Stimulated activated CD4-positive, alpha-beta T cell treated with anti-CD3 and anti-CD28 coated beads, TNF-alpha, amount 100 ng/mL, for 1 hour (primary cell): ENCODE data around the gene CCDC85B.

Experiments
- DNase-seq, 3 donors: peaks; one replicate each; pipeline ENCODE4 v3.0.0-alpha.2; 2020; ENCODE audit warnings: low read depth in 3 of 3, low spot score in 1 of 3

Gene CCDC85B

DNA sequence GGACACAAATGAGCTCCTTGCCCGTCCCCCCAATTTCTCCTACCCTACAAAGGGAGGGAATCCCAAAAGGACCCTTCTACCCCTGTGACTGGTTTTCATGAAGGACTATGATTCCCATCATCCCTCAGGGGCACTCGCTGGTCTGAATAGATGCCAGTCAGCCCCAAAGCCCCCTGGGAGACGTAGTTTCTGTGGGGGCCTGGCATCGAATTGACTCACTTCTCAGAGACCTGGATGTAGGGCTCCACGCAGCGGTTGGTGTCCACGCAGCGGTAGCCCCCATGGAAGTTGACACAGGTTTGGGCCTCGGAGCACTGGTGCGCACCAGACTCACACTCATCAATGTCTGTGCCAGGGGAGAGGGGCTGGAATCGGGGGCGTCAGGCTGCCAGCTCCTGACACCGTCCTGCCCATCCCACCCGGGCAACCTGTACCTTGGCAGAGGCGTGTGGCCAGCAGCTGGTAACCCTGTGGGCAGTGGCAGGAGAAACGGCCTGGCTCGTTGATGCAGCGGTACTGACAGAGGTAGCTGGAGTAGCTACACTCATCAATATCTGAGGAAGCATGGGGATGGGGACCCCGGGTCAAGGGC is 22.3 kb upstream of the CCDC85B start:
- DNase-seq = no peak

DNA sequence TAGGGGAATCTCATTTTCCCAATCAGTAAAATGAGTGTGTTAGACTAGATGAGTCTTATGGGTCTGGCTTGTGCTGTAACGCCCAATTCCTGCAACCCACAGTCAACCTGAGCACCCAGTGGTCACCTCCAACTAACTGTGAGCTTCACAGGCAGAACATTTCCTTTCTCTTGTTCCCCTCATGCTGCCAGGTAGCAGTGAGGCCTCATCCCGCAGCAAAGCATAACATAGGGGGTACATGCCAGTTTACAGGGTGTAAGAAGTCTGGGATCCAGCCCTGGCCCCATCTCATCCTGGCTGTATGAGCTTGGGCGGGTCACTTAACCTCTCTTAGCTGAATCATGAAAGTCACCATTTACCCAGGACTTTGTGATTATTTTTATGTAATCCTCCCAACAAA is 21.6 kb upstream of the CCDC85B start:
- no peak for DNase-seq

DNA sequence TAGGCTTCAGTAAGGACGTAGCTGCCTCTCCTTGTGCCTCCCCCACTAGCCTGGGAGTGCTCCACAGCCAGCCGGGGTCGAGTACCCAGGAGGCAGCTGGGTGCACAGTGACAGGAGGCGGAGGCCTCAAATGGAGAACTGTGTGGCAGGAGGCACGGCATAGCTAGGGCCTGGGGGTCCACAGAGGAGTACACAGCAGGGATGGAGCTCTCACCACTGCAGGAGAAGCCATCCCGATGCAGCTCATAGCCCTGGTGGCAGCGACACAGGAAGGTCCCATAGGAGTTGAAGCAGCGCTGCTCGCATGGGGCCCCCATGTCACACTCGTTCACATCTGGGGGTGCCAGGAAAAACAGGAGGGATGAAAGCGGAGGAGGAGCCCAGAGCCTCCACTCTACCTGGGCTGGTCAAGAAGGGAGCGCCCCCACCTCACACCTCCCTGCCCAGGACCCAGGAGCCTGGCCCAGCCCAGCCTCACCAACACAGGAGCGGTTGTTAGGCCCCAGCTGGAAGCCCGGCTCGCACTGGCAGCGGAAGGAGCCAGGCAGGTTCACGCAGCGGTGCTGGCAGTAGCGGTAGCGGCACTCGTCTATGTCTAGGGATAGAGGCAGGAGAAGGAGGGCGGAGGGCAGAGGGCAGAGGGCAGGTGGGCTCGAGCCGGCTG is 20.7 kb upstream of the CCDC85B start:
- DNase-seq = no peak

DNA sequence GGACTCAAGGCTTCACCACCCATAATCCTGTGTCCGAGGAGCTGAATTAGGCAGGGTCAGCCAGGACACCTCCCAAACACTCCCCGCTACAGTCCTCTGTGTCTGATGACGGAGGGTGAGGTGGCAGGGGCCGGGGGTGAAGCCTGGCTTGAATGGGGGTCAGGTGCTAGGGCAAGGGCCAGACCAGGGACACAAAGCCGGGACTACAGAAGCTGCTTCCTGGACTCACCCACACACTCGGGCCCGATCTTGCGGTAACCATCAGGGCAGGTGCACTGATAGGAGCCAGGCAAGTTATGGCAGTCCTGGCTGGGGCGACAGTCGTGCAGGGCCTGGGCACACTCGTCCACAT is 20.2 kb upstream of the CCDC85B start:
- DNase-seq = no peak

DNA sequence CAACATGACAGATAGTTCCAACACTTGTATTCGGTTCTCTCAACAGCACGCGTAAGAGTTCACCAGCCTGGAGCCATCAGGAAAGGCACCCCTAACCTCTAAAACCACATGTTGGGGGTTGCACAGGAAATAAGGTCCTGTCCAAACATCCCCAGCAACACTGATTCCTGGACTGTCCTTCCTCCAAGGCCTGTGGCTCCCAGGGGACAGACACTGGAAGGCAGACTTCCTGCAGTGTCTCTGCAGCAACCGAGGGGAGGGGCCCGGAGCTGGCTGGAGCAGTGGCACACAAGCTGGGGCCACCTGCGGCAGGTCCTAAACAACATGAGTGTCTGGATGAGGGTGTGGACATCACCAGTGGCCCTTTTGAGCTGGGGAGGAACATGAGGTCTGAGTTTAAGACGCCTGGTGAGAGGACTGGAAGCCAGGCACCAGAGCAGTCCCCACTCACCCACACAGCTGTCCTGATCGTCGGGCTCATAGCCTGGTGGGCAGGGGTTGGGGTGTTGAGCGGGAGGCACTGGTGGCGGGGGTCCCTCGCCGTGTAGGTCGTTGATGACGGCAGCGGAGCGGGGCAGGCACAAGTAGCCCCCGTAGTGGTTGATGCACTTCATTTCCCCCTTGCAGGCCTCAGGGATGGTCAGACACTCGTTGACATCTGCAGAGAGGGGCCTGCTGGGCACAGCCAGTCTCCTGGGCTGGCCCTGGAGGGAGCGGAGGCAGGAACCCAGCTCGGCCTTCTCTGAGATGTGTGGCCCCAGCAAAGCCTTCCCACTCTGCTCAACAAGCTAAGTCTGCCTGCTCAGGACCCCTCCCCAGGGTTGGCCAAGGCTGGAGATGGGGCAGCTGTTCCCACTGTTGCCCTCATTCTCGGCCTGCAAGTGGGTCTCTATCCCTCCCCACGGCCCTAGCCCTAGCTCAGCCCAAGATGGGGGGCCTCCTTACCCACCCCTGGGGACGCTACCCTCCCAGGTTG is 19.5 kb upstream of the CCDC85B start:
- no peak for DNase-seq

DNA sequence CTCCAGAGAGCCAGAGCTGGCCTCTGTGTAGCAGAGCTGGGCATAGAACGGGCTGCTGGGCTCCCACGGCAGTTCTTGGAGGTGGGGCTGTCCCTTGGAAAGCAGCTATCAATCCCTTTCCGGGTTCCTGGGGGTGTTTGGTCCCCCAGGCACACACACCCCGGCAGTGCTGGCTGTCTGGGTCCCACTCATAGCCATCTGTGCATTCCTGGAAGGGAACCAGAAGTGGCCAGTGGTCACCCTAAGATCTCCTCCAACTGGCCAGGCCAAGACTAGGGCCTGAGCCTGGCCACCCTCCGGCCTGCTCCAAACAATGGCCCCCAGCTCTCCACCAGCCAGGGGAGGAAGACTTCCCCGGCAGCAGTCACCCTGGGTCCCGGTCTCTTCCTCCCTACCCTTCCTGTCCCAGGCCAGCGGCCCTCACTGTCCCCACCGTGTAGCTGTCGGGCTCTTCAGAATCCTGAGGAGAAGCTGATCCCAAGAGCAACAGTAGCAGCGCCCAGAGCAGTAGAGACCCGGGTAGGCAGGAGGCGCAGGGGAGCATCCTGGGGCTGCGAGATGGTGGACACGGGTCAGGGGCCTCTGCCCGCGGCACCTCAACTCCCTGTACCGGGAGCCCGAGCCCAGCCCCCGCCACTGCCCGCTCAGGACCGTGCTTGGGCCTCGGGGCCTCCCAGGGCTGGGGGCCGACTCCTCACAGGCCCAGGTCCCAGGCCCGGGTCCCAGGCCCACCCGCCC is 18.5 kb upstream of the CCDC85B start:
- no peak for DNase-seq

DNA sequence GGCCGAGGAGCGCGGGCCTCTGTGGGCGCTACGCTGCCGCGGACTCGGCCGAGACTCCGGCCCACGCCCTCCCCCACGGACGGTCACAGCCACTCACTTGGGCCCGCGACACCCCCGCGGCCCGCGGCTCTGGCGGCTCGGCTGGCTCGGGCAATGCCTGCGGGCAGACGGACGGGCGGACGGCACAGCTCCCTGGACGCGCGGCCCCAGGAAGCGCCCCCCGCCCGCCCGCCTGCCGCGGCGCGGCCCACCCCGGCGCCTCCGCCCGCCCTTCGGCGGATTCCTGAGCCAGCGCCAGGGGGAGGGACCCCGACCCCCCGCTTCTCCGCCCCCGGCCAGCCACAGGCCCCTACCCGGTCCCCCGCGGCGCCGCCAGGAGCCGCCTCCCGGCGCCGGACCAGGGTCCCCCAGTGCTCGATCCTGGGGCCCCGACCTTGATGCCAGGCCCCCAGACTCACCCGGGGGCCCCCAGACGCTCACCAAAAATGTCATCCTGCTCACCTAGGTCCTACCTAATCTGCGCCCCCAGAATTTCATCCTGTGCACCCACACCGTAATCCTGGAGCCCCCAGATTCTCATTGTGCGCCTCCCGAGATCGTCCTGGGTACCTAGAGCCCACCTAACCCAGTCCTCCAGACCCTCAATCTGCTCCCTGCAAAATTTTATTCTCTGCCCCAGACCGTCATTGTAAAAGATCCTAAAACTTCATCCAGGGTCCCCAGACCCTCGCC is 17.7 kb upstream of the CCDC85B start, which contains the start of gene EFEMP2:
TSS of gene EFEMP2 (minus strand) at position 215 of the 732 bp plus-strand sequence. CDS start 446 bp downstream, outside the sequence.
- no peak for DNase-seq

DNA sequence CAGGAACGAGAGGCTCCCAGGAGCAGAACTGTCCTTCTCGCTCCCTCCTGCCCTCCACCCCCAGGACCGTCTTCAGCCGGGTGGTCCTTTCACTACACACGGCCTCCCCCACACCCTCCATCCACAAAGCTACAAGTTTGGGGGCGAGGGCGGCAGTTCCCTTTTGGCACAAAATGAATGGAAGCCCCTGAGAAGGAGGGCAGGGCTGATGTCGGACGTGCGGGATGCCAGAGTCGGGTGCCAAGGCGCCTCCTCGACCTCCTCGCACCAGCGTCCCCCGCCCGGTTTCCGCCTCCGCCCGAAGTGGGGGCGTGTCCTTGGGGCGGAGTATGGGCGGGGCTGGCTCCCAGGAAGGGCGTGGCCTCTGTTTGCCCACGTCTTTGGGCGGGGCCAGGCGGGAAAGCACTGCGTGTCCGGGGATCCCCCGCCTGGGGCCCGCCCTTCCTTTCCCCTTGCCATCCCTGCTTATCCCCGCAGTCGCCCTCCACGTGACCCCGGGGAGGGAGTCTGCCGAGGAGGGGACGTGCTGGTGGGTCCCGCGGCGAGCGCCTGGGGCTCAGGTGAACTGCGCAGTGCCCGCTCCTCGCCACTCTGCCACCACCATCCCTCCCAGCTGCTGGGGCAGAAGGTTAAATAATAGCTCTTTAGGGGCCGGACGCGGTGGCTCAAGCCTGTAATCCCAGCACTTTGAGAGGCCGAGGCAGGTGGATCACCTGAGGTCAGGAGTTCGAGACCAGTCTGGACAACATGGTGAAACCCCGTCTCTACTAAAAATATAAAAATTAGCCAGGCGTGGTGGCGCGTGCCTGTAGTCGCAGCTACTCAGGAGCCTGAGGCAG is 16.9 kb upstream of the CCDC85B start:
- peak; percentile 93 to 98 (median 96) for DNase-seq

DNA sequence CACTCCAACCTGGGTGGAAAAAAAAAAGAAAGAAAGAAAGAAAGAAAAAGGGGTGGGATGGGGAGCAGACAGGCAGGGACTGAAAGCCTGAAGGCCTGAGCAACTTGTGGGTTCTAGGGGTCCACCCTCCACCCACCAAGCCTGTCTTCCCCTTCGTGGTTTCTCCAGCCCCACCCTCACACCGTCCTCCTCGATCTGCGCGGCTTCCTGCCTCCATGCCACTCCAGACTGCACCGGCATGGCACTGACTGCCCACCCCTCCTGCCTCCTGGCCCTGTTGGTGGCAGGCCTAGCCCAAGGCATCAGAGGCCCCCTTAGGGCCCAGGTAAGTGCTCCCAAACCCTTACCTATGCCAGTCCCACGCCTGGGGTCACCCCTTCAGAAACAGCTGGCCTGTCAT is 10.9 kb upstream of the CCDC85B start, which contains the start of gene CTSW:
TSS of gene CTSW (plus strand) at position 221 of the 400 bp plus-strand sequence. CDS start at position 239, 18 bp downstream.
- no peak for DNase-seq

DNA sequence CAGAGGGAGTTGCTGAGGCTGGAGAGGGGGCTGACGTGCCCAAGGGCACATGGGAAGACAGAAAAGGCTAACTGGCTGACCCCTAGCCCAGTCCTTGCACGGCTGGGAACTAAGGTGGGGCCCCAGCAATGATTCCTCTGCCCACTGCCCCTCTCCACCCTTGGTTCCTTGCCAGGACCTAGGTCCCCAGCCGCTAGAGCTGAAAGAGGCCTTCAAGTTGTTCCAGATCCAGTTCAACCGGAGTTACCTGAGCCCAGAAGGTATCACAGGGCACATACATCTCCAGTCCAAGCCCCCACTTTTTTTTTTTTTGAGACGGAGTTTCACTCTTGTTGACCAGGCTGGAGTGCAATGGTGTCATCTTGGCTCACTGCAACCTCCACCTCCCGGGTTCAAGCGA is 10.4 kb upstream of the CCDC85B start:
- no peak for DNase-seq

DNA sequence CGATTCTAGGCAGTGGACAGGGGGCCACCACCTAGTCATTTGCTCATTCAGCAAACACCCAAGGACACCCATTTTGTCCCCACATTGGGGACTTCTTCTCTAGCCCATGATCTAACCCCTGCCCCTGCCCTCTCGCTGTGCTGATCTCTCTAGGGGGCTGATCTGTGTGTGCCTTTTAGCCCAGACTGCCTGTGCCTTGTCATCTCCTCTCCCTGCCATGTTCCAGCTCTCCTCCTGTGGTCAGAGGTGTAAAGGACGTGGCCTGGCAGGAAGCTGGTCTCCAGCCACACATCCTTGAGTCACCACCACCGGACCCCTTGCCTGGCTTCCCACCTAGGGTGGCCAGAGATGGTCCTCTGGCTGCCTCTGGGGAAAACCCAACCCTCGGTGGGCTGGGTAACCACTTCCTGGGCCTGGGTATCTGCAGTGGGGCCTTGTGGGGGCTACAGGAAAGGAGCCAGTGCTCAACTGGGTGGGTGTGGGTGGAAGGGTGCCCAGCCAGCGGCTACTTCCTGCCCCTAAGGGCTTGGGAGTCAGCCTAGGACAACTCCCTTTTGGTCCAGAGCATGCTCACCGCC is 9.5 kb upstream of the CCDC85B start:
- no peak for DNase-seq

DNA sequence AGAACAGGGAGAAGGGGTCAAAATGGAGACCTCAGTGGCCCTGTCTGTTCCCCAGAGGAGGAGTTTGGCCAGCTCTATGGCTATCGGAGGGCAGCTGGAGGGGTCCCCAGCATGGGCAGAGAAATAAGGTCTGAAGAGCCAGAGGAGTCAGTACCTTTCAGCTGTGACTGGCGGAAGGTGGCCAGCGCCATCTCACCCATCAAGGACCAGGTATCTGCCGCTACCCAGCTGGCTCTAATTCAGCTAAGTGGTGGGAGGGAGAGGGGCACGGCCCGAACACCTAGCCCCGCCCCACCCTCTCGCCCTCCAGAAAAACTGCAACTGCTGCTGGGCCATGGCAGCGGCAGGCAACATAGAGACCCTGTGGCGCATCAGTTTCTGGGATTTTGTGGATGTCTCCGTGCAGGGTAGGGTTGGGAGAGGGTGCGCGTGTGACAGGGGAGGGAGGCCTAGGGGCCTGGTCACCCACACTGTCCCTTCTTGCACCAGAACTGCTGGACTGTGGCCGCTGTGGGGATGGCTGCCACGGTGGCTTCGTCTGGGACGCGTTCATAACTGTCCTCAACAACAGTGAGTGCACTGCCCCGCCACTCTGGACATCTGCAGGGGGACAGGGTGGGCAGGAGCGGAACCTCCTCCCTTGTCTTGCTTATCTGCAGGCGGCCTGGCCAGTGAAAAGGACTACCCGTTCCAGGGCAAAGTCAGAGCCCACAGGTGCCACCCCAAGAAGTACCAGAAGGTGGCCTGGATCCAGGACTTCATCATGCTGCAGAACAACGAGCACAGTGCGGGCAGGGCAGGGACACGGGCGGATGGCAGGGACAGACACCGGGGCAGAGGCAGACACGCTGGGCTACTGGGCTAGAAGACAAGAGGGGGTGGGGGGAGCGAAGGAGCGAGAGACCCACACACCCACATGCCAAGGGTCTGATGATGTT is 8.1 kb upstream of the CCDC85B start:
- no peak for DNase-seq

DNA sequence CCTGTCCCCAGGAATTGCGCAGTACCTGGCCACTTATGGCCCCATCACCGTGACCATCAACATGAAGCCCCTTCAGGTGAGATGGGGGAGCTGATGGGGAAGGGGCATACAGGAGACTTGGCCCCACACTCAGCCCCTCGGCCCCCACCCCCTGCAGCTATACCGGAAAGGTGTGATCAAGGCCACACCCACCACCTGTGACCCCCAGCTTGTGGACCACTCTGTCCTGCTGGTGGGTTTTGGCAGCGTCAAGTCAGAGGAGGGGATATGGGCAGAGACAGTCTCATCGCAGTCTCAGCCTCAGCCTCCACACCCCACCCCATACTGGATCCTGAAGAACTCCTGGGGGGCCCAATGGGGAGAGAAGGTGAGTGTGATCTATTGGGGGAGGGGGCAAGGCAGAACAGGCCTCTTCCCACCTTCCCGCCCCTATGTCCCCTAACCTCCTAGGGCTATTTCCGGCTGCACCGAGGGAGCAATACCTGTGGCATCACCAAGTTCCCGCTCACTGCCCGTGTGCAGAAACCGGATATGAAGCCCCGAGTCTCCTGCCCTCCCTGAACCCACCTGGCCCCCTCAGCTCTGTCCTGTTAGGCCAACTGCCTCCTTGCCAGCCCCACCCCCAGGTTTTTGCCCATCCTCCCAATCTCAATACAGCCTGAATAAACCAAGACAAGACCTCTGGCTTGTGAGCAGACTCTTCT is 7.3 kb upstream of the CCDC85B start:
- no peak for DNase-seq

DNA sequence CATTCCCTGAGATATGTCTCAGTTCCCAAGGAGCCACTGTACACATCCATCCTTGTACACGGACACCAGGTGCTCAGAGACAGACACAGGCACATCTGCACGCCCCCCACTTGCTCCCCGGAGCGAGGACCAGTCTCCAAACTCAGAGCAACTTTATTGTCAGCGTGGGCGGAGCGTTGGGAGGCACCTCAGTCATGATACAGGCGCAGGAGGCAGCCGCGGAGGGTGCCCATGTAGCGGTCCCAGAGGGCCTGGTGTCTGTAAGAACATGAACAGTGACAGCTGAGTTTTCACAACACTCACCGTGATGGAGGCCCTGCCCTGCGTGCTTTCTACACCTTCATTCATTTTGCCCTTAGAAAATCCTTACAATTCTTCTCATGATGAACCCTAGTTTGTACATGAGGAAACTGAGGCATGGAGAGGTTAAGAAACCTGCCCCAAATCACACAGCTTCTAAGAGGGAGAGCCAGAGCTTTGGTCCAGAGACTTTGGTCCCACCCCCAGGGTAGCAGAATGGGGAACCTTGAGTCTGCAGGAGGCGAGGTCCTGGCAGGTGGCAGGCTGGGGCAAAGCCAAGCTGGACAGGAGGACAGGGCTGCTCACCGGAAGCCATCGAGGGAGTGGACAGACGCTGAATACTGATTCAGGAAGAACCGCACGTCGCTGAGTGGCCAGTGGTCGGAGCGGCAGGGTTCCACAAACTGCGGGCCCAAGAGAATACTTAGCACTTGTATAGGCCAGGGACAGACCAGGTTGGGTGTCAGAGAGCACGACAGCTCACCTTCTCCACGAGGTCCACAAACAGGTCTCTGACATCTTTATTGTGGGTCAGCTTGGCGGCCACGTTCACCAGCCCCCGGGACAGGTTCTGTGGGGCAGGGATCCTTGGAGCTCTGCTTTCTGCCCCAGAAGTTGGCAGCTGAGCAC is 6.4 kb upstream of the CCDC85B start:
- DNase-seq = no peak

DNA sequence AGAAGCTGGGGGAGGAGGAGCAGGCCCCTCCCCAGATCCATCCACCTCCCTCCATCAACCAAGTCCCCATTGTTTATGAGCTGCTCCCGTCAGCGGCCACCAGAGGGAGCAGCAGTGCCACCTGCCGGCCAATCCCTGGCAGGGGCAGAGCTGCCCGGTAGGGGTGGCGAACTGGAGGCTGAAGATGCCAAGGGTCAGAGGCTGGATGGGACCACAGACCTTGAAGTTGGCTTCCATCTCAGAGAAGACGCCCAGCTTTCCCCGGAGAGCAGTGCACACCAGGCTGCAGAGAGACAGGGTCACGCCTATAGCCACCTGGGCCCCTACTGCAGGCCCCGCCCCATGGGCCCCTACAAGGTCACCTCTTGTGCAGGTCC is 5.8 kb upstream of the CCDC85B start:
- peak; percentile 47 to 77 (median 72) for DNase-seq

DNA sequence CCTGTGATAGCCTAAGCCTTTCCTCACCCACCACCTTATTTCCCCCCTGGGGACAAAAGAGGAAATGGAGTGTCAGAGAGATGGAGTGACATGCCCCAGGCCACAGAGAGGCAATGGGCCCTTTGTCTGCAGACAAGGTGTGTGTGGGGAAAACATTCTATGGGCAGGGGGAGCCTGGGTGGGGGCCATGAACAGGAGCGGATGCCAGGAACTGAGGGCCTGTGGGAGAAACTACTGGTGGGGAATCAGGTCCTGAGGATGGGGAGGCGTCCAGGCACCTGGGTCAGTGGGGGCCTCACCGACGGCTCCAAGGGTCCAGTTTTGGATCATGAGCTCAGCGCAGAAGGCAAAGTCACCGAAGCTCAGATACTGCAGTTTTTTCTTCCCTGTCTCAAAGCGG is 5.2 kb upstream of the CCDC85B start:
- no peak for DNase-seq
